ENCODE measurements around the gene ARMS2. TPM values are rescaled to one million over a fixed set of nuclear protein-coding genes. Genes with fewer than 3 reads are reported as not detected.
A peak's percentile ranks its signal among the peaks of the same experiment; 100 is the strongest.

The ARMS2 gene
- total RNA-seq, 2 experiments from 2014 or later, result not detected

GRCh38 chr10:122494173-122494820 lies 39.8 kb downstream of the ARMS2 start:
- ChIA-PET CTCF (interaction anchor here (3.4 kb wide), 1 partner anchor 72 kb away, joined by 12 read pairs; no protein-coding TSS in a partner anchor), POLR2A (interaction anchor here (1.4 to 1.7 kb wide), 2 partner anchors 16 to 21 kb away, joined by 4 read pairs; no protein-coding TSS in a partner anchor)
- peaks cover 4% of the 10 kb centered on the region for H3K27me3 Mint-ChIP-seq
- DNase-seq (no peak), ATAC-seq (no peak)
- no peaks in the 10 kb centered on the region for H3K36me3 Mint-ChIP-seq (ENCODE audit: low read depth)
- no peaks in the 10 kb centered on the region for H3K9me3 Mint-ChIP-seq
- H3K4me1 Mint-ChIP-seq (ENCODE audit: low read depth), result peaks cover 23% of the 10 kb centered on the region
- intact Hi-C loops (cut with micrococcal nuclease), result no loop called here
- no peak overlapping the region for H3K27ac Mint-ChIP-seq
- no peak overlapping the region for H3K4me3 Mint-ChIP-seq
- TF ChIP-seq CTCF (IDR thresholded peaks at IDR 0.05), result no peak

GRCh38 chr10:122494833-122495232 lies 40.4 kb downstream of the ARMS2 start:
- ATAC-seq (no peak), DNase-seq (no peak)
- Mint-ChIP-seq H3K27me3 (peaks cover 4% of the 10 kb centered on the region), H3K4me3 (no peak overlapping the region), H3K27ac (no peak overlapping the region), H3K9me3 (no peaks in the 10 kb centered on the region), H3K4me1 (ENCODE audit: low read depth) (peaks cover 23% of the 10 kb centered on the region), H3K36me3 (ENCODE audit: low read depth) (no peaks in the 10 kb centered on the region)
- CTCF ChIA-PET, result interaction anchor here (1.1 to 3.4 kb wide), 2 partner anchors 44 to 71 kb away, joined by 3 to 12 read pairs; no protein-coding TSS in a partner anchor
- intact Hi-C loops (cut with micrococcal nuclease), result no loop called here
- POLR2A ChIA-PET, result interaction anchor here (1.4 to 1.7 kb wide), 2 partner anchors 15 to 20 kb away, joined by 4 read pairs; no protein-coding TSS in a partner anchor
- TF ChIP-seq CTCF (IDR thresholded peaks at IDR 0.05), result no peak

- peaks cover 4% of the 10 kb centered on the region for H3K27me3 Mint-ChIP-seq
- intact Hi-C loops (cut with micrococcal nuclease), result no loop called here
- H3K9me3 Mint-ChIP-seq, result no peaks in the 10 kb centered on the region
- POLR2A ChIA-PET, result interaction anchor here (1.4 to 1.7 kb wide), 2 partner anchors 14 to 19 kb away, joined by 4 read pairs; no protein-coding TSS in a partner anchor
- TF ChIP-seq CTCF (IDR thresholded peaks at IDR 0.05), result no peak
- CTCF ChIA-PET, result interaction anchor here (1.0 to 3.4 kb wide), 4 partner anchors 12 to 70 kb away, joined by 3 to 12 read pairs (median 3); no protein-coding TSS in a partner anchor
- ATAC-seq (no peak), DNase-seq (peak; percentile 26)
- peaks cover 21% of the 10 kb centered on the region for H3K4me1 Mint-ChIP-seq (ENCODE audit: low read depth)
- H3K27ac Mint-ChIP-seq, result no peak overlapping the region
- no peaks in the 10 kb centered on the region for H3K36me3 Mint-ChIP-seq (ENCODE audit: low read depth)
- no peak overlapping the region for H3K4me3 Mint-ChIP-seq
Measured at GRCh38 chr10:122495406-122496340, 41.2 kb downstream of the ARMS2 start.

- Mint-ChIP-seq H3K27ac (no peak overlapping the region), H3K36me3 (ENCODE audit: low read depth) (no peaks in the 10 kb centered on the region), H3K9me3 (no peaks in the 10 kb centered on the region), H3K27me3 (peaks cover 4% of the 10 kb centered on the region), H3K4me3 (no peak overlapping the region), H3K4me1 (ENCODE audit: low read depth) (peaks cover 13% of the 10 kb centered on the region)
- ATAC-seq, result no peak
- intact Hi-C loops (cut with micrococcal nuclease), result no loop called here
- ChIA-PET POLR2A (no interaction called here), CTCF (interaction anchor here (0.9 to 1.4 kb wide), 3 partner anchors 10 to 154 kb away, joined by 4 to 5 read pairs (median 4); no protein-coding TSS in a partner anchor)
- TF ChIP-seq CTCF (IDR thresholded peaks at IDR 0.05), result no peak
- DNase-seq, result no peak
Measured at GRCh38 chr10:122497241-122497640, 42.8 kb downstream of the ARMS2 start.

Data from activated CD8-positive, alpha-beta T cell treated with anti-CD3 and anti-CD28 coated beads for 36 hours (primary cell).